IMR-90 (cell line): Measurements from ENCODE around the gene SFT2D3. TPM values are rescaled to one million over a fixed set of nuclear protein-coding genes. Genes with fewer than 3 reads are reported as not detected.

Source experiments
- ATAC-seq: fragments of 200-7000 bp; cut with Tn5 transposase; 2 replicates; pipeline ENCODE4 v1.9.1; 2020; ENCODE audit warnings: low read depth, mild to moderate bottlenecking, moderate library complexity
- BruUV-seq: library from RNA; stranded (reverse); fragments of 400-500 nt; replicated peaks from 2 replicates; lab custom pipeline; 2021; lab: Mats Ljungman, UMichigan
- CTCF ChIA-PET: fragments of 300-600 bp; formaldehyde crosslinking; extraction: SDS; loops from one replicate; lab custom pipeline; 2021; ENCODE audit warnings: antibody characterized with exemption; lab: Yijun Ruan, JAX
- POLR2A ChIA-PET: fragments of 300-600 bp; sonication (Branson Sonifier 250); formaldehyde crosslinking; loops from one replicate; lab custom pipeline; 2022; ENCODE audit warnings: antibody characterized with exemption; ENCODE audit not compliant: unreplicated experiment; lab: Charles Lee
- DNase-seq: peaks from one replicate; pipeline ENCODE4 v3.0.0; 2013
- H2AFZ ChIP-seq: replicated peaks from 2 replicates; pipeline ENCODE3; 2013; ENCODE audit warnings: low read length, mild to moderate bottlenecking; ENCODE audit not compliant: poor library complexity
- H2AK5ac ChIP-seq: 2 replicates; pipeline ENCODE4 v1.6.1; 2013; ENCODE audit warnings: low read depth, low read length, inconsistent platforms
- H2AK9ac ChIP-seq: replicated peaks from 2 replicates; pipeline ENCODE3; 2013; ENCODE audit warnings: mild to moderate bottlenecking, low read depth, low read length, moderate library complexity; ENCODE audit not compliant: poor library complexity
- H2BK120ac ChIP-seq: 2 replicates; pipeline ENCODE4 v1.6.1; 2013; ENCODE audit warnings: low read depth, low read length, inconsistent platforms
- H2BK15ac ChIP-seq: 3 replicates; pipeline ENCODE4 v1.6.1; 2013; ENCODE audit warnings: low read depth, low read length, inconsistent platforms
- H2BK20ac ChIP-seq: 2 replicates; pipeline ENCODE4 v1.6.1; 2013; ENCODE audit warnings: low read depth, mild to moderate bottlenecking, inconsistent platforms, low read length, moderate library complexity
- H2BK5ac ChIP-seq: 2 replicates; pipeline ENCODE4 v1.6.1; 2013; ENCODE audit warnings: mild to moderate bottlenecking, low read depth, low read length, inconsistent platforms; ENCODE audit not compliant: poor library complexity, severe bottlenecking
- H3K14ac ChIP-seq: replicated peaks from 2 replicates; pipeline ENCODE4 v1.6.1; 2013; ENCODE audit warnings: low read depth, low read length, inconsistent platforms
- H3K18ac ChIP-seq: 2 replicates; pipeline ENCODE4 v1.6.1; 2013; ENCODE audit warnings: low read depth, low read length, control low read depth
- H3K23ac ChIP-seq: 2 replicates; pipeline ENCODE4 v1.6.1; 2013; ENCODE audit warnings: low read depth, low read length, inconsistent platforms
- H3K27ac ChIP-seq: 2 replicates; pipeline ENCODE4 v1.5.1; 2013; ENCODE audit warnings: mild to moderate bottlenecking, control low read depth, low read length; ENCODE audit not compliant: insufficient read depth
- H3K27me3 ChIP-seq: 2 replicates; pipeline ENCODE4 v1.6.1; 2013; ENCODE audit warnings: low read length; ENCODE audit not compliant: control insufficient read depth, insufficient read depth
- H3K36me3 ChIP-seq: 2 replicates; pipeline ENCODE4 v1.6.1; 2013; ENCODE audit warnings: low read length, mixed read lengths; ENCODE audit not compliant: control insufficient read depth, insufficient read depth
- H3K4ac ChIP-seq: 2 replicates; pipeline ENCODE4 v1.6.1; 2013; ENCODE audit warnings: low read depth, low read length, inconsistent platforms
- H3K4me1 ChIP-seq: 2 replicates; pipeline ENCODE4 v1.6.1; 2013; ENCODE audit warnings: low read length, mixed read lengths; ENCODE audit not compliant: control insufficient read depth, insufficient read depth
- H3K4me2 ChIP-seq: 2 replicates; pipeline ENCODE4 v1.6.1; 2013; ENCODE audit warnings: low read depth, mild to moderate bottlenecking, control low read depth, low read length, moderate library complexity
- H3K4me3 ChIP-seq: 2 replicates; pipeline ENCODE4 v1.5.1; 2013; ENCODE audit warnings: low read depth, mild to moderate bottlenecking, control low read depth, low read length, moderate library complexity; ENCODE audit not compliant: insufficient read depth
- H3K56ac ChIP-seq: 2 replicates; pipeline ENCODE4 v1.6.1; 2013; ENCODE audit warnings: low read length, inconsistent platforms; ENCODE audit not compliant: insufficient read depth; ENCODE audit errors: extremely low read depth
- H3K79me1 ChIP-seq, 2 experiments: 2 replicates each; pipeline ENCODE4 v1.6.1; 2013; ENCODE audit warnings: low read length in 2 of 2, inconsistent platforms in 1 of 2, low read depth in 1 of 2
- H3K9ac ChIP-seq: 2 replicates; pipeline ENCODE4 v1.6.1; 2013; ENCODE audit warnings: low read depth, low read length, control low read depth
- H3K9me1 ChIP-seq: 2 replicates; pipeline ENCODE4 v1.6.1; 2013; ENCODE audit warnings: low read length, inconsistent platforms; ENCODE audit not compliant: insufficient read depth
- H3K9me3 ChIP-seq: 2 replicates; pipeline ENCODE4 v1.6.1; 2013; ENCODE audit warnings: low read length; ENCODE audit not compliant: control insufficient read depth, insufficient read depth
- H4K20me1 ChIP-seq: 2 replicates; pipeline ENCODE4 v1.6.1; 2013; ENCODE audit warnings: low read length, inconsistent platforms; ENCODE audit not compliant: insufficient read depth
- H4K5ac ChIP-seq: 2 replicates; pipeline ENCODE4 v1.6.1; 2013; ENCODE audit warnings: mild to moderate bottlenecking, low read depth, low read length, control low read depth
- H4K8ac ChIP-seq, 2 experiments: 2 replicates each; pipeline ENCODE4 v1.6.1; 2013; ENCODE audit warnings: low read depth in 2 of 2, low read length in 2 of 2, control low read depth in 1 of 2, inconsistent platforms in 1 of 2
- H4K91ac ChIP-seq: 2 replicates; pipeline ENCODE4 v1.6.1; 2013; ENCODE audit warnings: low read depth, low read length, inconsistent platforms; ENCODE audit not compliant: insufficient read depth
- BHLHE40 ChIP-seq: fragments of 150-350 bp; IDR thresholded peaks from 2 replicates; pipeline ENCODE4 v1.6.1; 2016; ENCODE audit warnings: mild to moderate bottlenecking, low read depth, low read length
- CEBPB ChIP-seq: IDR thresholded peaks from 2 replicates; pipeline ENCODE4 v1.6.1; 2012; ENCODE audit warnings: low read depth, low read length, improper control_type of control experiment
- CHD1 ChIP-seq: IDR thresholded peaks from 2 replicates; pipeline ENCODE4 v1.6.1; 2012; ENCODE audit warnings: low read depth, low read length, improper control_type of control experiment
- MAFK ChIP-seq: IDR thresholded peaks from 2 replicates; pipeline ENCODE4 v1.6.1; 2012; ENCODE audit warnings: low read depth, low read length, improper control_type of control experiment
- MAZ ChIP-seq: IDR thresholded peaks from 2 replicates; pipeline ENCODE4 v1.6.1; 2012; ENCODE audit warnings: low read depth, mild to moderate bottlenecking, low read length, improper control_type of control experiment, moderate library complexity, borderline replicate concordance
- MXI1 ChIP-seq: IDR thresholded peaks from 2 replicates; pipeline ENCODE4 v1.6.1; 2012; ENCODE audit warnings: low read depth, mild to moderate bottlenecking, low read length, moderate library complexity, borderline replicate concordance
- NFE2L2 ChIP-seq: fragments of 150-350 bp; IDR thresholded peaks from 2 replicates; pipeline ENCODE4 v1.6.1; 2016; ENCODE audit warnings: low read depth, mild to moderate bottlenecking, low read length
- POLR2A ChIP-seq: IDR thresholded peaks from 2 replicates; pipeline ENCODE4 v1.6.1; 2012; ENCODE audit warnings: mild to moderate bottlenecking, low read depth, low read length
- RAD21 ChIP-seq: IDR thresholded peaks from 2 replicates; pipeline ENCODE4 v1.6.1; 2012; ENCODE audit warnings: low read length, improper control_type of control experiment
- RFX5 ChIP-seq: IDR thresholded peaks from 2 replicates; pipeline ENCODE4 v1.8.0; 2012; ENCODE audit warnings: low read depth, mild to moderate bottlenecking, low read length, moderate library complexity
- SMC3 ChIP-seq: fragments of 150-350 bp; IDR thresholded peaks from 2 replicates; pipeline ENCODE4 v1.6.1; 2016; ENCODE audit warnings: low read depth, mild to moderate bottlenecking, antibody characterized with exemption, low read length, moderate library complexity
- WGBS, 2 experiments: methylation state at CpG; one replicate each; pipeline versions ENCODE4 v1.1.5 to v1.1.7; 2013; ENCODE audit warnings: missing lambda C conversion rate in 2 of 2; ENCODE audit not compliant: insufficient read length in 1 of 2; ENCODE audit errors: extremely low coverage in 2 of 2; 5-methylcytosine and 5-hydroxymethylcytosine counted together
- dilution Hi-C: fragments of 300-500 bp; cut with HindIII; formaldehyde crosslinking; loops from one replicate; pipeline ENCODE4 v1.14.3; 2018; ENCODE audit warnings: low sequenced_read_pairs; ENCODE audit not compliant: unreplicated experiment
- in situ Hi-C: fragments of 300-500 bp; cut with MboI; formaldehyde crosslinking; loops from 3 replicates; pipeline ENCODE4 v1.14.3; 2019; ENCODE audit warnings: low sequenced_read_pairs, inconsistent platforms, mixed read lengths
- intact Hi-C: fragments of 100-400 bp; cut with micrococcal nuclease; formaldehyde crosslinking; loops from 2 replicates; pipeline ENCODE4 v1.10.0; 2022
- polyA plus RNA-seq, 3 experiments: library from polyadenylated mRNA; depleted of rRNA; stranded (reverse); fragments of >200 nt; gene quantifications; 2 replicates each; pipeline ENCODE4 v1.2.3, GENCODE V29; 2012; ENCODE audit warnings: low replicate concordance in 1 of 3
- total RNA-seq: library from RNA; depleted of rRNA; stranded (reverse); fragments of >200 nt; gene quantifications from 2 replicates; pipeline ENCODE4 v1.2.3, GENCODE V29; 2012
- TF ChIP-seq, protein P1 (sequence below): conservative IDR thresholded peaks from 2 replicates; pipeline ENCODE4 v1.5.1; 2012; ENCODE audit warnings: mild to moderate bottlenecking, low read depth, low read length, improper control_type of control experiment
- TF ChIP-seq, protein P2 (sequence below): fragments of 150-350 bp; IDR thresholded peaks from 2 replicates; pipeline ENCODE4 v1.6.1; 2017; ENCODE audit warnings: mild to moderate bottlenecking, antibody characterized with exemption, low read length, low read depth
- TF ChIP-seq, protein P3 (sequence below): fragments of 150-350 bp; IDR thresholded peaks from 2 replicates; pipeline ENCODE4 v1.6.1; 2016; ENCODE audit warnings: low read depth, mild to moderate bottlenecking, low read length, moderate library complexity, borderline replicate concordance

SFT2D3 gene
- total and polyA plus RNA-seq, 2 of the 4 experiments (the other 2 are of a cell fraction) = 2.5 to 3.1 TPM

DNA sequence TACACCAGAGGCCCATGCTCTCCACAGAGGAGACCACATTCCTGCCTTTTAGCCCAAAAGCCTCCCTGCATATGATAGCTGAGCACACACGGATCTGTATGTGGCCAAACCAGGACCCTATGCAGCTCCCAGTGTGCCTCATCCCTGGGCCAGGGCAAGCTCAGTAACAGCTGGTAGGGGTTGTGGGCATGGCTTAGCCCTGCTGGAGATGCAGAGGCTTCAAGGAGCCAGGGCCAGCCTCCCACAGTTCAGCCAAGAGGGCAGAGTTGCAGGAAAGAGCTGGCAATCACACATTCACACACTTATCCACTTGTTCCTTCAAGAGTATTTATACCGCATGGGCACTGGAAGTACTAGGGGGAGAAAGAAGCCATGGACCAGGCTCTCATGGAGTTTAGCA lies 24.4 kb upstream of the SFT2D3 start:
- no peak overlapping the region for H2BK120ac ChIP-seq
- H4K5ac ChIP-seq = no peak overlapping the region
- intact Hi-C loops (no loop called here), in situ Hi-C loops (no loop called here), dilution Hi-C loops (no loop called here)
- no peak for DNase-seq
- ChIA-PET CTCF (no interaction called here), POLR2A (no interaction called here)
- peaks cover 20% of the 10 kb centered on the region for H4K20me1 ChIP-seq
- WGBS, 2 experiments = no CpG with 5 or more reads among the region's 2 CpGs
- no TSS peak for BruUV-seq
- no peak overlapping the region for H3K9ac ChIP-seq
- H2AK9ac ChIP-seq = peak overlapping the region; percentile 33
- H3K36me3 ChIP-seq = no peaks in the 10 kb centered on the region
- peaks cover 22% of the 10 kb centered on the region for H3K27me3 ChIP-seq
- H3K4me1 ChIP-seq = peaks cover 7% of the 10 kb centered on the region; the same call in 1 of the 2 replicates
- no peak overlapping the region for H2AFZ ChIP-seq
- H3K4ac ChIP-seq = no peak overlapping the region
- no peak for ATAC-seq
- H3K79me1 ChIP-seq = peaks cover 6 to 23% of the 10 kb centered on the region in 2 experiments; a peak in 3 of 4 replicates
- no peak overlapping the region for H2BK15ac ChIP-seq
- no peak overlapping the region for H2AK5ac ChIP-seq
- no peak overlapping the region for H4K91ac ChIP-seq
- peaks cover 17% of the 10 kb centered on the region for H3K9me1 ChIP-seq
- no peak overlapping the region for H3K4me3 ChIP-seq
- H3K23ac ChIP-seq = 0 out of 2 replicates have a peak overlapping the region, but pooled peaks have one; percentile 20
- no peak overlapping the region for H2BK5ac ChIP-seq
- H3K27ac ChIP-seq = no peak overlapping the region
- no peak overlapping the region for H3K18ac ChIP-seq
- no peak overlapping the region for H4K8ac ChIP-seq
- H3K14ac ChIP-seq = no peak overlapping the region
- H2BK20ac ChIP-seq = no peak overlapping the region
- no peak for TF ChIP-seq CHD1
- no peak for TF ChIP-seq RFX5
- TF ChIP-seq MXI1 = no peak
- no peak for TF ChIP-seq BHLHE40
- TF ChIP-seq MAFK = no peak
- TF ChIP-seq, protein P1, sequence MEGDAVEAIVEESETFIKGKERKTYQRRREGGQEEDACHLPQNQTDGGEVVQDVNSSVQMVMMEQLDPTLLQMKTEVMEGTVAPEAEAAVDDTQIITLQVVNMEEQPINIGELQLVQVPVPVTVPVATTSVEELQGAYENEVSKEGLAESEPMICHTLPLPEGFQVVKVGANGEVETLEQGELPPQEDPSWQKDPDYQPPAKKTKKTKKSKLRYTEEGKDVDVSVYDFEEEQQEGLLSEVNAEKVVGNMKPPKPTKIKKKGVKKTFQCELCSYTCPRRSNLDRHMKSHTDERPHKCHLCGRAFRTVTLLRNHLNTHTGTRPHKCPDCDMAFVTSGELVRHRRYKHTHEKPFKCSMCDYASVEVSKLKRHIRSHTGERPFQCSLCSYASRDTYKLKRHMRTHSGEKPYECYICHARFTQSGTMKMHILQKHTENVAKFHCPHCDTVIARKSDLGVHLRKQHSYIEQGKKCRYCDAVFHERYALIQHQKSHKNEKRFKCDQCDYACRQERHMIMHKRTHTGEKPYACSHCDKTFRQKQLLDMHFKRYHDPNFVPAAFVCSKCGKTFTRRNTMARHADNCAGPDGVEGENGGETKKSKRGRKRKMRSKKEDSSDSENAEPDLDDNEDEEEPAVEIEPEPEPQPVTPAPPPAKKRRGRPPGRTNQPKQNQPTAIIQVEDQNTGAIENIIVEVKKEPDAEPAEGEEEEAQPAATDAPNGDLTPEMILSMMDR = no peak
- no peak for TF ChIP-seq RAD21
- TF ChIP-seq SMC3 = no peak
- no peak for TF ChIP-seq MAZ
- no peak for TF ChIP-seq NFE2L2
- TF ChIP-seq, protein P2, sequence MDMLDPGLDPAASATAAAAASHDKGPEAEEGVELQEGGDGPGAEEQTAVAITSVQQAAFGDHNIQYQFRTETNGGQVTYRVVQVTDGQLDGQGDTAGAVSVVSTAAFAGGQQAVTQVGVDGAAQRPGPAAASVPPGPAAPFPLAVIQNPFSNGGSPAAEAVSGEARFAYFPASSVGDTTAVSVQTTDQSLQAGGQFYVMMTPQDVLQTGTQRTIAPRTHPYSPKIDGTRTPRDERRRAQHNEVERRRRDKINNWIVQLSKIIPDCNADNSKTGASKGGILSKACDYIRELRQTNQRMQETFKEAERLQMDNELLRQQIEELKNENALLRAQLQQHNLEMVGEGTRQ = no peak
- no peak for TF ChIP-seq CEBPB
- no peak for TF ChIP-seq POLR2A
- TF ChIP-seq, protein P3, sequence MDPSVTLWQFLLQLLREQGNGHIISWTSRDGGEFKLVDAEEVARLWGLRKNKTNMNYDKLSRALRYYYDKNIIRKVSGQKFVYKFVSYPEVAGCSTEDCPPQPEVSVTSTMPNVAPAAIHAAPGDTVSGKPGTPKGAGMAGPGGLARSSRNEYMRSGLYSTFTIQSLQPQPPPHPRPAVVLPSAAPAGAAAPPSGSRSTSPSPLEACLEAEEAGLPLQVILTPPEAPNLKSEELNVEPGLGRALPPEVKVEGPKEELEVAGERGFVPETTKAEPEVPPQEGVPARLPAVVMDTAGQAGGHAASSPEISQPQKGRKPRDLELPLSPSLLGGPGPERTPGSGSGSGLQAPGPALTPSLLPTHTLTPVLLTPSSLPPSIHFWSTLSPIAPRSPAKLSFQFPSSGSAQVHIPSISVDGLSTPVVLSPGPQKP = no peak
- no peaks in the 10 kb centered on the region for H3K9me3 ChIP-seq
- H3K56ac ChIP-seq = no peak overlapping the region
- no peak overlapping the region for H3K4me2 ChIP-seq
